HCT116 (cell line): ENCODE measurements around the gene SUN3. TPM values are rescaled to one million over a fixed set of nuclear protein-coding genes. Genes with fewer than 3 reads are reported as not detected.

Experiments used
- ATAC-seq: fragments of 200-7000 bp; cut with Tn5 transposase; 2 replicates; pipeline ENCODE4 v1.9.1; 2020; ENCODE audit warnings: mild to moderate bottlenecking, moderate library complexity
- BruUV-seq: library from RNA; stranded (reverse); fragments of 400-500 nt; replicated peaks from 2 replicates; lab custom pipeline; 2021; lab: Mats Ljungman, UMichigan
- CTCF ChIA-PET: fragments of 300-600 bp; sonication (Branson Sonifier 250); formaldehyde crosslinking; loops from one replicate; lab custom pipeline; 2021; ENCODE audit warnings: antibody characterized with exemption; lab: Charles Lee
- POLR2A ChIA-PET: fragments of 300-600, 350-600 bp; sonication (Branson Sonifier 250); formaldehyde crosslinking; loops from one replicate; lab custom pipeline; 2021; ENCODE audit warnings: antibody characterized with exemption; lab: Charles Lee
- RAD21 ChIA-PET, 2 experiments: fragments of 300-600 bp; sonication (Branson Sonifier 250); formaldehyde crosslinking; loops; one replicate each; lab custom pipeline; 2023; ENCODE audit warnings: low total read pairs in 2 of 2; ENCODE audit not compliant: uncharacterized antibody in 2 of 2, unreplicated experiment in 2 of 2, low non-redundant PET in 1 of 2; lab: Charles Lee
- DNase-seq: peaks from one replicate; pipeline ENCODE4 v3.0.0-alpha.2; 2010; ENCODE audit warnings: low read depth, low spot score
- H2AFZ ChIP-seq: fragments of 200-600 bp; shearing (Covaris generic), sonication (generic); 2 replicates; pipeline ENCODE4 v1.6.1; 2017; ENCODE audit warnings: low read depth, mixed run types, mixed read lengths, antibody characterized with exemption, low read length; ENCODE audit not compliant: poor library complexity, severe bottlenecking
- H3K27ac ChIP-seq: 2 replicates; pipeline ENCODE4 v1.5.1; 2012; ENCODE audit warnings: low read depth, low read length
- H3K27me3 ChIP-seq: fragments of 200-600 bp; sonication (generic); 2 replicates; pipeline ENCODE4 v1.6.1; 2016; ENCODE audit warnings: mixed run types, low read length, mixed read lengths; ENCODE audit not compliant: insufficient read depth
- H3K36me3 ChIP-seq, 2 experiments: fragments of 200-500 bp in 1 of 2; fragments of 200-600 bp in 1 of 2; sonication (Bioruptor generic) in 1 of 2; sonication (generic) in 1 of 2; 2 replicates each; pipeline versions ENCODE4 v1.5.1 to v1.6.1; 2014 to 2016; ENCODE audit warnings: low read length in 2 of 2, inconsistent platforms in 1 of 2, mixed read lengths in 1 of 2, mixed run types in 1 of 2; ENCODE audit not compliant: insufficient read depth in 2 of 2, control insufficient read depth in 1 of 2
- H3K4me1 ChIP-seq, 2 experiments: fragments of 200-600 bp in 1 of 2; sonication (generic) in 1 of 2; 2 replicates each; pipeline versions ENCODE4 v1.5.1 to v1.6.1; 2012 to 2017; ENCODE audit warnings: low read length in 2 of 2, inconsistent platforms in 1 of 2, mild to moderate bottlenecking in 1 of 2, mixed read lengths in 1 of 2, mixed run types in 1 of 2, moderate library complexity in 1 of 2; ENCODE audit not compliant: insufficient read depth in 2 of 2, control insufficient read depth in 1 of 2
- H3K4me2 ChIP-seq: fragments of 200-600 bp; sonication (generic); 2 replicates; pipeline ENCODE4 v1.6.1; 2017; ENCODE audit warnings: mixed run types, low read length, mixed read lengths
- H3K4me3 ChIP-seq, 2 experiments: fragments of 200-600 bp in 1 of 2; sonication (generic) in 1 of 2; replicated peaks in 1 of 2; 2 replicates each; pipeline ENCODE4 v1.5.1; 2011 to 2016; ENCODE audit warnings: low read length in 2 of 2, control low read depth in 1 of 2, low read depth in 1 of 2, mild to moderate bottlenecking in 1 of 2, mixed read lengths in 1 of 2, mixed run types in 1 of 2
- H3K79me2 ChIP-seq: fragments of 200-600 bp; sonication (generic); 2 replicates; pipeline ENCODE4 v1.6.1; 2017; ENCODE audit warnings: mild to moderate bottlenecking, mixed run types, low read length, moderate library complexity, mixed read lengths; ENCODE audit not compliant: insufficient read depth
- H3K9ac ChIP-seq: fragments of 200-600 bp; sonication (generic); 2 replicates; pipeline ENCODE4 v1.6.1; 2016; ENCODE audit warnings: low read length, mixed read lengths
- H3K9me2 ChIP-seq: fragments of 200-600 bp; sonication (generic), shearing (Covaris generic); 2 replicates; pipeline ENCODE4 v1.6.1; 2017; ENCODE audit warnings: mixed run types, mild to moderate bottlenecking, moderate library complexity; ENCODE audit not compliant: insufficient read depth
- H3K9me3 ChIP-seq, 2 experiments: fragments of 200-500 bp in 1 of 2; fragments of 200-600 bp in 1 of 2; sonication (Bioruptor generic) in 1 of 2; sonication (generic) in 1 of 2; 2 replicates each; pipeline ENCODE4 v1.6.1; 2014 to 2017; ENCODE audit warnings: low read length in 2 of 2, mixed read lengths in 2 of 2, inconsistent platforms in 1 of 2, low read depth in 1 of 2, mild to moderate bottlenecking in 1 of 2, mixed run types in 1 of 2, moderate library complexity in 1 of 2; ENCODE audit not compliant: control insufficient read depth in 1 of 2, insufficient read depth in 1 of 2
- H4K20me1 ChIP-seq: fragments of 200-600 bp; sonication (generic), shearing (Covaris generic); 2 replicates; pipeline ENCODE4 v1.6.1; 2017; ENCODE audit warnings: mixed run types, mild to moderate bottlenecking, moderate library complexity; ENCODE audit not compliant: insufficient read depth
- CEBPB ChIP-seq: IDR thresholded peaks from 2 replicates; pipeline ENCODE4 v1.6.1; 2012; ENCODE audit warnings: low read depth
- ELF1 ChIP-seq: IDR thresholded peaks from 2 replicates; pipeline ENCODE4 v1.6.1; 2012; ENCODE audit warnings: low read depth, borderline replicate concordance
- EZH2 ChIP-seq: fragments of 200-600 bp; sonication (generic); IDR thresholded peaks from 2 replicates; pipeline ENCODE4 v1.6.1; 2017; ENCODE audit warnings: antibody characterized with exemption, mixed run types
- EZH2phosphoT487 ChIP-seq: fragments of 200-600 bp; IDR thresholded peaks from 2 replicates; pipeline ENCODE4 v1.6.1; 2018; ENCODE audit warnings: antibody characterized with exemption, borderline replicate concordance
- JUND ChIP-seq: IDR thresholded peaks from 2 replicates; pipeline ENCODE4 v1.6.1; 2012
- POLR2A ChIP-seq: IDR thresholded peaks from 2 replicates; pipeline ENCODE4 v1.7.0; 2011; ENCODE audit warnings: borderline replicate concordance; ENCODE audit not compliant: insufficient read depth, insufficient read length; ENCODE audit errors: extremely low read depth
- POLR2AphosphoS5 ChIP-seq: IDR thresholded peaks from 2 replicates; pipeline ENCODE4 v1.6.1; 2011; ENCODE audit warnings: mild to moderate bottlenecking, low read depth, low read length, moderate library complexity
- RAD21 ChIP-seq: IDR thresholded peaks from 2 replicates; pipeline ENCODE4 v1.6.1; 2012; ENCODE audit warnings: low read depth, mild to moderate bottlenecking
- SIN3A ChIP-seq: IDR thresholded peaks from 2 replicates; pipeline ENCODE4 v1.6.1; 2012; ENCODE audit warnings: low read depth
- SP1 ChIP-seq: IDR thresholded peaks from 2 replicates; pipeline ENCODE4 v1.6.1; 2012; ENCODE audit warnings: low read depth
- YY1 ChIP-seq: IDR thresholded peaks from 2 replicates; pipeline ENCODE4 v1.6.1; 2011; ENCODE audit warnings: low read length, low read depth, moderate library complexity, mild to moderate bottlenecking; ENCODE audit not compliant: insufficient replicate concordance; ENCODE audit errors: extremely low read depth
- ZNF274 ChIP-seq: fragments of 200-500 bp; sonication (Bioruptor generic); IDR thresholded peaks from 2 replicates; pipeline ENCODE4 v1.6.1; 2014; ENCODE audit warnings: mild to moderate bottlenecking, low read depth, low read length, inconsistent platforms
- intact Hi-C: fragments of 100-400 bp; cut with micrococcal nuclease; formaldehyde crosslinking; loops from 2 replicates; pipeline ENCODE4 v1.10.0; 2022
- total RNA-seq: library from RNA; stranded (reverse); gene quantifications from one replicate; pipeline ENCODE4 v1.2.1, GENCODE V29; 2021; ENCODE audit not compliant: unreplicated experiment
- TF ChIP-seq, protein P1 (sequence below): IDR thresholded peaks from 2 replicates; pipeline ENCODE4 v1.6.1; 2011; ENCODE audit warnings: mild to moderate bottlenecking, low read length, moderate library complexity; ENCODE audit not compliant: insufficient replicate concordance; ENCODE audit errors: extremely low read depth

Gene SUN3
- total RNA-seq, 1 experiment from 2014 or later, result 4.5 TPM

DNA sequence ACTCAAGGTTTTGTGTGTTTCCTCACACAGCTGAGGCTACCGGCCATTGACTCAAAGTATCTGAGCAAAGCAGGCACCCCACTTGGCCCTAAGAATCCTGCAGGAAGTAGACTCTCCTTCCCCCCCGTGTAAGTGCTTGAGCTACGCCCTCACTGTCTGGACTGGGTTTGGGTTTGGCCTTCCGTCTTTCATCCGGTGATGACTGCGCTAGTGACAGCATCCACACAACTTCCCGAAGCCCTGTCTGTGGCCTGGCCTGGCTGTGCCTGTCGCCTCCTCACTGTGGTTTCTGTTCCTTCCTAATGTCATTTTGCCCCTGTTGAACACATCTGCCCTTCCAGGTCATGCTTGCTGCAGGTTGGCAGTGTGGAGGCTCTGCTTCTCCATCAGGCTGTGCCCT is 20.9 kb upstream of the SUN3 start:
- no peaks in the 10 kb centered on the region for H3K36me3 ChIP-seq
- BruUV-seq, result no TSS peak

DNA sequence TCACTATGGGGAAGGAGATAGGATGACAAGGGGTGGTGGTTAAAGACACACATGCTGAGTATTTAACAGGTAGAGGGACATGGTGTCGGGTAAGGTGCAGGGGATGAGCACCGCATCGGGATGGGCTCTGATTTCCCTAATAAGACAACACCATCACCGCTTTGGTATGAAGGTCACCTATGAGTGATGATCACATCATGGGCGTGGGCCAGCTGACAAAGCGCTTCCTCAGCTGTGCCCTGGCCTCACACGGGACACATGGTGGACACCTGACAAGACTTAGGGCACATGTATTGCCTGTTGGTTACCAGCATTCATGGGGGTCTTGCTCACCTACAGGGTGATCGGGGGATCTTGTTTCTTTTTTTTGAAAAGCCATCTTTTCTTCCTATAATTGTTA is 19.2 kb upstream of the SUN3 start:
- DNase-seq (peak; percentile 26), ATAC-seq (peak; percentile 68; the same call in 1 of the 2 replicates)
- H3K4me2 ChIP-seq, result peak overlapping the region; percentile 18
- H3K9me3 ChIP-seq, result no peaks in the 10 kb centered on the region
- no peaks in the 10 kb centered on the region for H4K20me1 ChIP-seq
- RAD21 ChIA-PET, result no interaction called here
- no peaks in the 10 kb centered on the region for H3K9me2 ChIP-seq
- peaks cover 5 to 25% of the 10 kb centered on the region in 2 experiments; a peak in 3 of 4 replicates for H3K4me1 ChIP-seq
- intact Hi-C loops, result no loop called here
- no peaks in the 10 kb centered on the region for H3K36me3 ChIP-seq
- H3K9ac ChIP-seq, result no peak overlapping the region
- POLR2A ChIA-PET, result no interaction called here
- H3K79me2 ChIP-seq, result no peaks in the 10 kb centered on the region
- H2AFZ ChIP-seq, result no peak overlapping the region
- no peak overlapping the region for H3K4me3 ChIP-seq
- H3K27ac ChIP-seq, result no peak overlapping the region
- CTCF ChIA-PET, result no interaction called here
- no TSS peak for BruUV-seq
- H3K27me3 ChIP-seq, result no peaks in the 10 kb centered on the region
- no peak for TF ChIP-seq RAD21
- no peak for TF ChIP-seq POLR2A
- no peak for TF ChIP-seq CEBPB
- TF ChIP-seq, protein P1, sequence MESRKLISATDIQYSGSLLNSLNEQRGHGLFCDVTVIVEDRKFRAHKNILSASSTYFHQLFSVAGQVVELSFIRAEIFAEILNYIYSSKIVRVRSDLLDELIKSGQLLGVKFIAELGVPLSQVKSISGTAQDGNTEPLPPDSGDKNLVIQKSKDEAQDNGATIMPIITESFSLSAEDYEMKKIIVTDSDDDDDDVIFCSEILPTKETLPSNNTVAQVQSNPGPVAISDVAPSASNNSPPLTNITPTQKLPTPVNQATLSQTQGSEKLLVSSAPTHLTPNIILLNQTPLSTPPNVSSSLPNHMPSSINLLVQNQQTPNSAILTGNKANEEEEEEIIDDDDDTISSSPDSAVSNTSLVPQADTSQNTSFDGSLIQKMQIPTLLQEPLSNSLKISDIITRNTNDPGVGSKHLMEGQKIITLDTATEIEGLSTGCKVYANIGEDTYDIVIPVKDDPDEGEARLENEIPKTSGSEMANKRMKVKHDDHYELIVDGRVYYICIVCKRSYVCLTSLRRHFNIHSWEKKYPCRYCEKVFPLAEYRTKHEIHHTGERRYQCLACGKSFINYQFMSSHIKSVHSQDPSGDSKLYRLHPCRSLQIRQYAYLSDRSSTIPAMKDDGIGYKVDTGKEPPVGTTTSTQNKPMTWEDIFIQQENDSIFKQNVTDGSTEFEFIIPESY, result no peak
- no peak for TF ChIP-seq EZH2
- peak; percentile 59 for TF ChIP-seq SP1
- TF ChIP-seq EZH2phosphoT487, result no peak
- TF ChIP-seq YY1, result no peak
- TF ChIP-seq ELF1, result no peak
- TF ChIP-seq POLR2AphosphoS5, result 0 out of 2 replicates have a peak, but pooled peaks have one; percentile 22
- TF ChIP-seq JUND, result peak; percentile 54; the same call in 1 of the 2 replicates

More for the DNA sequence above, 20.9 kb upstream of the SUN3 start:
- no peak for TF ChIP-seq ZNF274
- TF ChIP-seq, protein P1, result no peak
- TF ChIP-seq CEBPB, result no peak
- TF ChIP-seq SIN3A, result no peak
- no peaks in the 10 kb centered on the region for H3K9me2 ChIP-seq
- H3K79me2 ChIP-seq, result no peaks in the 10 kb centered on the region
- H3K4me3 ChIP-seq, result no peak overlapping the region
- DNase-seq (no peak), ATAC-seq (no peak)
- intact Hi-C loops, result no loop called here
- ChIA-PET RAD21 (no interaction called here), POLR2A (no interaction called here), CTCF (no interaction called here)
- H2AFZ ChIP-seq, result no peak overlapping the region
- no peaks in the 10 kb centered on the region for H3K9me3 ChIP-seq
- peaks cover 6 to 32% of the 10 kb centered on the region in 2 experiments; a peak in 3 of 4 replicates for H3K4me1 ChIP-seq
- no peak overlapping the region for H3K4me2 ChIP-seq
- no peak overlapping the region for H3K27ac ChIP-seq
- H3K27me3 ChIP-seq, result no peaks in the 10 kb centered on the region
- H4K20me1 ChIP-seq, result no peaks in the 10 kb centered on the region
- H3K9ac ChIP-seq, result no peak overlapping the region
